Lower lobe of right lung (tissue), 2 donors: ENCODE results near the gene EPB41L1. TPM values are rescaled to one million over a fixed set of nuclear protein-coding genes. Genes with fewer than 3 reads are reported as not detected.

Experiments used
- ATAC-seq, 2 donors: fragments of 200-7000 bp; cut with Tn5 transposase; one replicate each; pipeline ENCODE4 v1.9.1; 2020 to 2022; ENCODE audit warnings: mild to moderate bottlenecking in 2 of 2, moderate library complexity in 2 of 2
- DNase-seq: peaks from one replicate; pipeline ENCODE4 v3.0.0-alpha.2; 2020
- H3K27ac ChIP-seq: fragments of 200-600 bp; one replicate; pipeline ENCODE4 v1.8.0; 2022
- H3K27me3 ChIP-seq: fragments of 200-600 bp; one replicate; pipeline ENCODE4 v1.8.0; 2022; ENCODE audit warnings: low read depth
- H3K36me3 ChIP-seq: fragments of 200-600 bp; one replicate; pipeline ENCODE4 v1.8.0; 2022; ENCODE audit warnings: mild to moderate bottlenecking
- H3K4me1 ChIP-seq: fragments of 200-600 bp; one replicate; pipeline ENCODE4 v1.8.0; 2022
- H3K4me3 ChIP-seq: fragments of 200-600 bp; one replicate; pipeline ENCODE4 v1.8.0; 2022; ENCODE audit warnings: mild to moderate bottlenecking
- H3K9me3 ChIP-seq: fragments of 200-600 bp; one replicate; pipeline ENCODE4 v1.8.0; 2022
- CTCF ChIP-seq: fragments of 200-600 bp; IDR thresholded peaks from one replicate; pipeline ENCODE4 v1.8.0; 2022; ENCODE audit warnings: antibody characterized with exemption, mild to moderate bottlenecking
- intact Hi-C: fragments of 100-400 bp; cut with DNase I; formaldehyde crosslinking; loops from one replicate; pipeline ENCODE4 v1.11.0; 2022
- total RNA-seq: library from RNA; stranded (reverse); fragmentation: NEBNext Ultra II Directional; extraction: Animal tissue kit (Norgen Biotek cat#: 25700); gene quantifications from one replicate; pipeline ENCODE4 v1.2.1, GENCODE V29; 2021
- donor health status: DM: no; HTN: yes; CAD: no; lungs with severe emphysema.

The EPB41L1 gene
- total RNA-seq, 1 donor from 2014 or later, result 68.9 TPM

GRCh38 chr20:36114707-36115106 lies 39.8 kb upstream of the EPB41L1 start:
- Histone ChIP-seq H3K27ac (no peak overlapping the region), H3K4me3 (no peak overlapping the region), H3K4me1 (peaks cover 64% of the 10 kb centered on the region), H3K9me3 (no peaks in the 10 kb centered on the region), H3K27me3 (no peaks in the 10 kb centered on the region), H3K36me3 (no peaks in the 10 kb centered on the region)
- ATAC-seq, result no peak
- no peak for TF ChIP-seq CTCF
- DNase-seq, result no peak
- intact Hi-C loops, result no loop called here

DNA sequence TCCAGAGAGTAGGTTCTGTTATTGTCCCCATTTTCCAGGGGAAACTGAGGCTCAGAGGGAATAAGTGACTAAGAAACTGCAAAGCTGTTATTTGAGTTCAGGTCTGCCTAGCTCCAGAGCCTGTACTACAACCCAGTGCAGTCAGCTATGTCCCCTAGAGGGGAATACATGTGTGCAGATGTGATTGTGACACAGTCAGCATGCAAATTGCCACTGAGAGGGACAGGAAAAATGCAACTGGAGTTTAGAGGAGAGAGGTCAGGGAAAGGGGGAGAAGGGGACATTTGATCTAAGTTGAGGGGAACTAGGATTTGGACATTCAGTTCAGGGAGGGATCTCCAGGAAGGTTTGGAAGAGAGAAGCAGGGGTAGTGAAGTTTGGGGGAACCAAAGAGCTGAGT lies 38.6 kb upstream of the EPB41L1 start:
- peaks cover 60% of the 10 kb centered on the region for H3K4me1 ChIP-seq
- no peak for ATAC-seq
- intact Hi-C loops, result no loop called here
- H3K36me3 ChIP-seq, result no peaks in the 10 kb centered on the region
- no peak overlapping the region for H3K27ac ChIP-seq
- no peak for DNase-seq
- H3K9me3 ChIP-seq, result no peaks in the 10 kb centered on the region
- H3K27me3 ChIP-seq, result no peaks in the 10 kb centered on the region
- no peak for TF ChIP-seq CTCF
- H3K4me3 ChIP-seq, result no peak overlapping the region

DNA sequence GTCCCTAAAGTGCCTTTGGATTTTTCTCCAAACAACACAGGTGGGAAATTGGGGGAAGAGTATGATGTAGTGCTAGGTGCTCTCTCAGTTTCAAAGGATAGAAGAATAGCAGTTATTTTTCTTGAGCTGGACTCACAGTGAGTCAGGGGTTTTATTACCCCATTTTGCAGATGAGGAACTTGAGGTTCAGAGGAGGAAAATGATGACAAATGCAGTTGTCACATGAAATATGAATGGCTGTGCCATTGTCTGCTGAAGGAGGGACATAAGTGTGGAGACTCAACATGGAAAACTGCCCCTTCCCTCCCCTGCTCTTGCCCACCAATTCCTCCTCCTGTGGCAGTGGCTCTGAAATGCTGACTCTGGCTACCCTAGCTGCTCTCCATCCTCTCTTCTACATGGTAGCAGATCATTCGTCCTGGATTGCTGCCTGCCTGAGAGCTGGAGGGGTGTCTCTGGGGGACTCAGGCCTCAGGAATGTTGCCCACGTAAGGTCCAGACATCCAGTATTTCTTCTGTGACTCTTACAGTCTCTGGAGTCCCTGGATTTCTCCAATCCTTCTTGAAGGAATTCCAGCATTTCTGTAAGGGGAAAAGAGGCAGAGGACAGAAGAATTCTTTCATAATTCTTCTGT lies 37.6 kb upstream of the EPB41L1 start:
- no peak overlapping the region for H3K4me3 ChIP-seq
- intact Hi-C loops, result no loop called here

GRCh38 chr20:36117638-36118037 lies 36.9 kb upstream of the EPB41L1 start:
- Histone ChIP-seq H3K9me3 (no peaks in the 10 kb centered on the region), H3K4me3 (no peak overlapping the region), H3K27ac (no peak overlapping the region), H3K27me3 (no peaks in the 10 kb centered on the region), H3K36me3 (no peaks in the 10 kb centered on the region), H3K4me1 (peaks cover 45% of the 10 kb centered on the region)
- no peak for DNase-seq
- no peak for TF ChIP-seq CTCF
- intact Hi-C loops, result no loop called here
- peak; percentile 18 to 37 for ATAC-seq

More for the DNA sequence above, 37.6 kb upstream of the EPB41L1 start:
- Histone ChIP-seq H3K9me3 (no peaks in the 10 kb centered on the region), H3K4me1 (peaks cover 50% of the 10 kb centered on the region), H3K36me3 (no peaks in the 10 kb centered on the region), H3K27me3 (no peaks in the 10 kb centered on the region), H3K27ac (peak overlapping the region; percentile 24)
- ATAC-seq, result no peak
- no peak for DNase-seq
- TF ChIP-seq CTCF, result no peak

- DNase-seq, result no peak
- intact Hi-C loops, result no loop called here
- Histone ChIP-seq H3K27me3 (no peaks in the 10 kb centered on the region), H3K4me3 (no peak overlapping the region), H3K36me3 (no peaks in the 10 kb centered on the region), H3K27ac (no peak overlapping the region), H3K9me3 (no peaks in the 10 kb centered on the region), H3K4me1 (peaks cover 40% of the 10 kb centered on the region)
- no peak for TF ChIP-seq CTCF
- ATAC-seq, result no peak
Observed at GRCh38 chr20:36118371-36118770, 36.2 kb upstream of the EPB41L1 start.

DNA sequence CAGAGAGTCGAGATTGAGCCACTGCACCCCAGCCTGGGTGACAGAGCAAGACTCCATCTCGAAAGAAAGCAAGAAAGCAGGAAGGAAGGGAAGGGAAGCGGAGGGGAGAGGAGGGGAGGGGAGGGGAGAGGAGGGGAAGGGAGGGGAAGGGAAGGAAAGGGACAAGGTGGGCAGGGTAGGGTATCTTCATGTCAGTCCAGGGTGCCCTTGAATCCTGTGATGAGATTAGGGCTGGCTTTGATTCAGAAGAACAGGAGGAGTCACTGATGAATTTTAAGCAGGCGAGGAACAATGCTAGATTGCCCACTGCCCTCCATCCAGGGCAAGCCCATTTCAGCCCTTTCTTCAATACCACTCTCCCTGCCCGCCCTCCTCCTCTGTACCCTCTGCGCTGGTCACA lies 35.0 kb upstream of the EPB41L1 start:
- intact Hi-C loops, result no loop called here
- ATAC-seq, result no peak

More for the DNA sequence above, 35.0 kb upstream of the EPB41L1 start:
- Histone ChIP-seq H3K36me3 (no peaks in the 10 kb centered on the region), H3K27me3 (no peaks in the 10 kb centered on the region), H3K4me1 (peaks cover 31% of the 10 kb centered on the region), H3K27ac (no peak overlapping the region), H3K4me3 (no peak overlapping the region), H3K9me3 (no peaks in the 10 kb centered on the region)
- no peak for TF ChIP-seq CTCF
- DNase-seq, result no peak
